Activated naive CD4-positive, alpha-beta T cell treated with anti-CD3 and anti-CD28 coated beads, Interleukin-2, amount 10 ng/mL, durations not matched to agents 7 days and 5 days (primary cell): ENCODE results near the gene CST3.
"Not testable (repeated sequence)": the region's sequence is repeated elsewhere in the genome, so short reads cannot be mapped to it uniquely, and the experiment has no call there.

ENCODE experiments used
- CTCF ChIA-PET: fragments of 350-600 bp; sonication (Branson Sonifier 250); formaldehyde crosslinking; loops from one replicate; lab custom pipeline; 2021; ENCODE audit warnings: antibody characterized with exemption; lab: Charles Lee
- DNase-seq: peaks from one replicate; pipeline ENCODE4 v3.0.0-alpha.2; 2020
- H3K27ac Mint-ChIP-seq: one replicate; pipeline ENCODE4 v1.8.0; 2021; ENCODE audit warnings: mild to moderate bottlenecking, moderate library complexity, mixed read lengths
- H3K27me3 Mint-ChIP-seq: one replicate; pipeline ENCODE4 v1.8.0; 2021; ENCODE audit warnings: mild to moderate bottlenecking, mixed read lengths
- H3K36me3 Mint-ChIP-seq: one replicate; pipeline ENCODE4 v1.8.0; 2021; ENCODE audit warnings: mixed read lengths
- H3K4me1 Mint-ChIP-seq: one replicate; pipeline ENCODE4 v1.8.0; 2021; ENCODE audit warnings: mixed read lengths
- H3K4me3 Mint-ChIP-seq: one replicate; pipeline ENCODE4 v1.8.0; 2021; ENCODE audit warnings: mild to moderate bottlenecking, moderate library complexity, mixed read lengths
- H3K9me3 Mint-ChIP-seq: one replicate; pipeline ENCODE4 v1.8.0; 2021; ENCODE audit warnings: mixed read lengths

The CST3 gene

GRCh38 chr20:23668477-23668951 lies 30.8 kb upstream of the CST3 start:
- CTCF ChIA-PET, result interaction anchor here (1.2 kb wide), 2 partner anchors 10 to 30 kb away, joined by 3 read pairs; no protein-coding TSS in a partner anchor
- H3K27ac Mint-ChIP-seq, result no peak overlapping the region
- H3K4me3 Mint-ChIP-seq, result no peak overlapping the region
- no peaks in the 10 kb centered on the region for H3K36me3 Mint-ChIP-seq
- no peaks in the 10 kb centered on the region for H3K4me1 Mint-ChIP-seq
- no peaks in the 10 kb centered on the region for H3K9me3 Mint-ChIP-seq
- H3K27me3 Mint-ChIP-seq, result no peaks in the 10 kb centered on the region
- DNase-seq, result peak; percentile 57

- no peak for DNase-seq
- Mint-ChIP-seq H3K36me3 (no peaks in the 10 kb centered on the region), H3K9me3 (no peaks in the 10 kb centered on the region), H3K4me1 (no peaks in the 10 kb centered on the region), H3K27ac (no peak overlapping the region), H3K4me3 (no peak overlapping the region), H3K27me3 (peaks cover 4% of the 10 kb centered on the region)
- CTCF ChIA-PET, result interaction anchor here (1.2 kb wide), 1 partner anchor 9 kb away, joined by 3 read pairs; no protein-coding TSS in a partner anchor
Measured at GRCh38 chr20:23667666-23668065, 29.9 kb upstream of the CST3 start.

- Mint-ChIP-seq H3K4me3 (no peak overlapping the region), H3K27me3 (peaks cover 4% of the 10 kb centered on the region), H3K36me3 (no peaks in the 10 kb centered on the region), H3K4me1 (no peaks in the 10 kb centered on the region), H3K27ac (no peak overlapping the region), H3K9me3 (no peaks in the 10 kb centered on the region)
- DNase-seq, result no peak
- CTCF ChIA-PET, result no interaction called here
Measured at GRCh38 chr20:23666698-23667097, 28.9 kb upstream of the CST3 start.

- CTCF ChIA-PET, result no interaction called here
Measured at GRCh38 chr20:23666189-23666588, 28.4 kb upstream of the CST3 start.

GRCh38 chr20:23664954-23665353 lies 27.2 kb upstream of the CST3 start:
- H3K9me3 Mint-ChIP-seq, result no peaks in the 10 kb centered on the region
- no peaks in the 10 kb centered on the region for H3K36me3 Mint-ChIP-seq
- CTCF ChIA-PET, result no interaction called here
- H3K4me3 Mint-ChIP-seq, result no peak overlapping the region
- no peak overlapping the region for H3K27ac Mint-ChIP-seq
- H3K27me3 Mint-ChIP-seq, result peaks cover 4% of the 10 kb centered on the region
- no peaks in the 10 kb centered on the region for H3K4me1 Mint-ChIP-seq
- no peak for DNase-seq

More at GRCh38 chr20:23666189-23666588, 28.4 kb upstream of the CST3 start:
- Mint-ChIP-seq H3K9me3 (no peaks in the 10 kb centered on the region), H3K27ac (no peak overlapping the region), H3K4me1 (no peaks in the 10 kb centered on the region), H3K4me3 (no peak overlapping the region), H3K27me3 (peaks cover 4% of the 10 kb centered on the region), H3K36me3 (no peaks in the 10 kb centered on the region)
- no peak for DNase-seq

GRCh38 chr20:23664046-23664445 lies 26.3 kb upstream of the CST3 start:
- H3K4me1 Mint-ChIP-seq, H3K27ac Mint-ChIP-seq, H3K4me3 Mint-ChIP-seq, CTCF ChIA-PET, H3K9me3 Mint-ChIP-seq, H3K36me3 Mint-ChIP-seq, DNase-seq, H3K27me3 Mint-ChIP-seq: not testable (repeated sequence)

- DNase-seq, result no peak
- Mint-ChIP-seq H3K27ac (no peak overlapping the region), H3K4me1 (no peaks in the 10 kb centered on the region), H3K27me3 (peaks cover 4% of the 10 kb centered on the region), H3K9me3 (no peaks in the 10 kb centered on the region), H3K36me3 (no peaks in the 10 kb centered on the region), H3K4me3 (no peak overlapping the region)
- CTCF ChIA-PET, result no interaction called here
Measured at GRCh38 chr20:23663180-23663579, 25.4 kb upstream of the CST3 start.

GRCh38 chr20:23662276-23662870 lies 24.6 kb upstream of the CST3 start:
- Mint-ChIP-seq H3K4me1 (no peaks in the 10 kb centered on the region), H3K27me3 (peaks cover 4% of the 10 kb centered on the region), H3K27ac (no peak overlapping the region), H3K9me3 (no peaks in the 10 kb centered on the region), H3K4me3 (no peak overlapping the region), H3K36me3 (no peaks in the 10 kb centered on the region)
- CTCF ChIA-PET, result no interaction called here
- no peak for DNase-seq

GRCh38 chr20:23661002-23661429 lies 23.3 kb upstream of the CST3 start:
- Mint-ChIP-seq H3K27ac (no peak overlapping the region), H3K27me3 (peaks cover 10% of the 10 kb centered on the region), H3K4me1 (no peaks in the 10 kb centered on the region), H3K4me3 (no peak overlapping the region), H3K9me3 (no peaks in the 10 kb centered on the region), H3K36me3 (no peaks in the 10 kb centered on the region)
- no peak for DNase-seq
- CTCF ChIA-PET, result no interaction called here

- H3K27ac Mint-ChIP-seq, result no peak overlapping the region
- no peak for DNase-seq
- H3K4me3 Mint-ChIP-seq, result no peak overlapping the region
- peaks cover 17% of the 10 kb centered on the region for H3K27me3 Mint-ChIP-seq
- CTCF ChIA-PET, result no interaction called here
- H3K36me3 Mint-ChIP-seq, result no peaks in the 10 kb centered on the region
- no peaks in the 10 kb centered on the region for H3K4me1 Mint-ChIP-seq
- no peaks in the 10 kb centered on the region for H3K9me3 Mint-ChIP-seq
Measured at GRCh38 chr20:23659989-23660837, 22.5 kb upstream of the CST3 start.

GRCh38 chr20:23659610-23659988 lies 21.8 kb upstream of the CST3 start:
- H3K36me3 Mint-ChIP-seq, CTCF ChIA-PET, H3K4me3 Mint-ChIP-seq, DNase-seq, H3K27ac Mint-ChIP-seq, H3K9me3 Mint-ChIP-seq, H3K4me1 Mint-ChIP-seq: not testable (repeated sequence)
- H3K27me3 Mint-ChIP-seq, result peaks cover 17% of the 10 kb centered on the region

GRCh38 chr20:23658989-23659609 lies 21.3 kb upstream of the CST3 start:
- DNase-seq, result no peak
- Mint-ChIP-seq H3K27ac (no peak overlapping the region), H3K4me3 (no peak overlapping the region), H3K9me3 (no peaks in the 10 kb centered on the region), H3K4me1 (no peaks in the 10 kb centered on the region), H3K36me3 (no peaks in the 10 kb centered on the region), H3K27me3 (peaks cover 21% of the 10 kb centered on the region)
- CTCF ChIA-PET, result interaction anchor here (1.1 kb wide), 1 partner anchor 9 kb away, joined by 3 read pairs; no protein-coding TSS in a partner anchor

- peaks cover 21% of the 10 kb centered on the region for H3K27me3 Mint-ChIP-seq
- H3K36me3 Mint-ChIP-seq, result no peaks in the 10 kb centered on the region
- no peaks in the 10 kb centered on the region for H3K9me3 Mint-ChIP-seq
- no peak for DNase-seq
- no peak overlapping the region for H3K27ac Mint-ChIP-seq
- CTCF ChIA-PET, result interaction anchor here (1.1 kb wide), 1 partner anchor 10 kb away, joined by 3 read pairs; no protein-coding TSS in a partner anchor
- no peak overlapping the region for H3K4me3 Mint-ChIP-seq
- no peaks in the 10 kb centered on the region for H3K4me1 Mint-ChIP-seq
Measured at GRCh38 chr20:23658336-23658735, 20.6 kb upstream of the CST3 start.

GRCh38 chr20:23657202-23657601 lies 19.4 kb upstream of the CST3 start:
- H3K4me1 Mint-ChIP-seq, result no peaks in the 10 kb centered on the region
- no peaks in the 10 kb centered on the region for H3K9me3 Mint-ChIP-seq
- no peak for DNase-seq
- peaks cover 20% of the 10 kb centered on the region for H3K27me3 Mint-ChIP-seq
- no peak overlapping the region for H3K27ac Mint-ChIP-seq
- CTCF ChIA-PET, result no interaction called here
- no peak overlapping the region for H3K4me3 Mint-ChIP-seq
- no peaks in the 10 kb centered on the region for H3K36me3 Mint-ChIP-seq
